ENCODE data around the gene PCDHGB2.
"Not testable (repeated sequence)": the region's sequence is repeated elsewhere in the genome, so short reads cannot be mapped to it uniquely, and the experiment has no call there.

Gene PCDHGB2

GRCh38 chr5:141349917-141350619, 9.7 kb upstream of the PCDHGB2 start, which contains the start of gene PCDHGB1:
PCDHGB1 (plus strand) TSS chr5:141350099; CDS start chr5:141350261, 162 bp downstream.
- no peak for DNase-seq (ENCODE audit: low read depth)

- DNase-seq (ENCODE audit: low read depth): no peak
Measured at GRCh38 chr5:141351591-141351990, 8.2 kb upstream of the PCDHGB2 start.

GRCh38 chr5:141354900-141355469, 4.8 kb upstream of the PCDHGB2 start, which contains the start of gene PCDHGA4:
PCDHGA4 (plus strand) TSS chr5:141355021; CDS start chr5:141355108, 87 bp downstream.
- no peak for DNase-seq (ENCODE audit: low read depth)

- DNase-seq (ENCODE audit: low read depth): no peak
Measured at GRCh38 chr5:141355641-141356040, 4.2 kb upstream of the PCDHGB2 start.

- DNase-seq (ENCODE audit: low read depth): no peak
Measured at GRCh38 chr5:141356133-141356532, 3.7 kb upstream of the PCDHGB2 start.

GRCh38 chr5:141356950-141357349, 2.8 kb upstream of the PCDHGB2 start:
- DNase-seq (ENCODE audit: low read depth): no peak

- DNase-seq (ENCODE audit: low read depth): no peak
Measured at GRCh38 chr5:141360685-141361084, 891 bp downstream of the PCDHGB2 start.

- DNase-seq (ENCODE audit: low read depth): no peak
Measured at GRCh38 chr5:141362719-141363118, 2.9 kb downstream of the PCDHGB2 start.

GRCh38 chr5:141363952-141364660, 4.3 kb downstream of the PCDHGB2 start, which contains the start of gene PCDHGA5:
PCDHGA5 (plus strand) TSS chr5:141364162; CDS start chr5:141364331, 169 bp downstream.
- no peak for DNase-seq (ENCODE audit: low read depth)

GRCh38 chr5:141366016-141366896, 6.5 kb downstream of the PCDHGB2 start:
- DNase-seq (ENCODE audit: low read depth): no peak

GRCh38 chr5:141369994-141370848, 10.4 kb downstream of the PCDHGB2 start, which contains the start of gene PCDHGB3:
PCDHGB3 (plus strand) TSS chr5:141370242; CDS start chr5:141370395, 153 bp downstream.
- DNase-seq (ENCODE audit: low read depth): no peak

- no peak for DNase-seq (ENCODE audit: low read depth)
Measured at GRCh38 chr5:141371572-141372475, 12.0 kb downstream of the PCDHGB2 start.

- no peak for DNase-seq (ENCODE audit: low read depth)
Measured at GRCh38 chr5:141373673-141374317, 14.0 kb downstream of the PCDHGB2 start, which contains the start of gene PCDHGA6. PCDHGA6 (plus strand) TSS chr5:141373891; CDS start chr5:141374084, 193 bp downstream.

- DNase-seq (ENCODE audit: low read depth): no peak
Measured at GRCh38 chr5:141374627-141375026, 14.8 kb downstream of the PCDHGB2 start.

- DNase-seq (ENCODE audit: low read depth): not testable (repeated sequence)
Measured at GRCh38 chr5:141375444-141376155, 15.8 kb downstream of the PCDHGB2 start.

- no peak for DNase-seq (ENCODE audit: low read depth)
Measured at GRCh38 chr5:141382469-141383294, 22.9 kb downstream of the PCDHGB2 start, which contains the start of gene PCDHGA7. PCDHGA7 (plus strand) TSS chr5:141382742; CDS start chr5:141382900, 158 bp downstream.

GRCh38 chr5:141383345-141383744, 23.6 kb downstream of the PCDHGB2 start:
- DNase-seq (ENCODE audit: low read depth): no peak

All from activated gamma-delta T cell treated with anti-CD3 and anti-CD28 coated beads, Interleukin-2, amount 50 U/mL, for 16 hours (primary cell).